Measurements from ENCODE around the gene P2RX6. TPM values are rescaled to one million over a fixed set of nuclear protein-coding genes. Genes with fewer than 3 reads are reported as not detected.
"Not testable (repeated sequence)": the region's sequence is repeated elsewhere in the genome, so short reads cannot be mapped to it uniquely, and the experiment has no call there.

The P2RX6 gene
- polyA plus RNA-seq, 1 donor (not counting 4 experiments of a cell fraction or from before 2014, with no cell fraction given), result 0.87 TPM

- Histone ChIP-seq H3K36me3 (ENCODE audit: control insufficient read depth in 2 of 2, extremely low read depth in 1 of 2, insufficient read depth in 2 of 2, low read length in 2 of 2) (no peaks in the 10 kb centered on the region), H3K9ac (ENCODE audit: control insufficient read depth, extremely low read depth, insufficient read depth, low read length) (no peak overlapping the region), H3K27me3 (ENCODE audit: control insufficient read depth, extremely low read depth, insufficient read depth, low read length) (peaks cover 11% of the 10 kb centered on the region), H3K9me3 (ENCODE audit: control insufficient read depth, low read depth, low read length) (no peaks in the 10 kb centered on the region), H3K79me2 (ENCODE audit: control insufficient read depth, insufficient read depth, low read length) (no peaks in the 10 kb centered on the region), H3K4me3 (ENCODE audit: control insufficient read depth in 2 of 3, extremely low read depth in 1 of 3, insufficient read depth in 2 of 3, low read depth in 1 of 3, low read length in 3 of 3) (no peak overlapping the region), H3K9me1 (ENCODE audit: control insufficient read depth, extremely low read depth, insufficient read depth, low read length) (no peaks in the 10 kb centered on the region), H4K20me1 (ENCODE audit: control insufficient read depth, extremely low read depth, insufficient read depth, low read length) (no peaks in the 10 kb centered on the region), H3K4me1 (ENCODE audit: control insufficient read depth, extremely low read depth, insufficient read depth, low read length) (peaks cover 7% of the 10 kb centered on the region), H3K27ac (ENCODE audit: control insufficient read depth, insufficient read depth, low read length) (no peak overlapping the region), H3K4me2 (ENCODE audit: control insufficient read depth, extremely low read depth, insufficient read depth, low read depth, low read length) (no peak overlapping the region), H2AFZ (ENCODE audit: control insufficient read depth, low read length) (no peak overlapping the region)
- dilution Hi-C loops (cut with MboI; ENCODE audit: extremely low pct_ligation_motif_present, low sequenced_read_pairs), result no loop called here
- no peak for TF ChIP-seq EZH2 (IDR thresholded peaks at IDR 0.05; ENCODE audit: low read length)
- no peak for TF ChIP-seq CTCF (optimal IDR thresholded peaks at IDR 0.05 in 1 of 3, IDR thresholded peaks at IDR 0.05 in 1 of 3, conservative IDR thresholded peaks at IDR 0.05 in 1 of 3; ENCODE audit: extremely low read depth in 1 of 3, insufficient read depth in 2 of 3, low read length in 3 of 3)
- FAIRE-seq (no peak), DNase-seq (ENCODE audit: low read depth, low spot score) (no peak)
Measured at GRCh38 chr22:20968281-20968977, 46.5 kb upstream of the P2RX6 start.

DNA sequence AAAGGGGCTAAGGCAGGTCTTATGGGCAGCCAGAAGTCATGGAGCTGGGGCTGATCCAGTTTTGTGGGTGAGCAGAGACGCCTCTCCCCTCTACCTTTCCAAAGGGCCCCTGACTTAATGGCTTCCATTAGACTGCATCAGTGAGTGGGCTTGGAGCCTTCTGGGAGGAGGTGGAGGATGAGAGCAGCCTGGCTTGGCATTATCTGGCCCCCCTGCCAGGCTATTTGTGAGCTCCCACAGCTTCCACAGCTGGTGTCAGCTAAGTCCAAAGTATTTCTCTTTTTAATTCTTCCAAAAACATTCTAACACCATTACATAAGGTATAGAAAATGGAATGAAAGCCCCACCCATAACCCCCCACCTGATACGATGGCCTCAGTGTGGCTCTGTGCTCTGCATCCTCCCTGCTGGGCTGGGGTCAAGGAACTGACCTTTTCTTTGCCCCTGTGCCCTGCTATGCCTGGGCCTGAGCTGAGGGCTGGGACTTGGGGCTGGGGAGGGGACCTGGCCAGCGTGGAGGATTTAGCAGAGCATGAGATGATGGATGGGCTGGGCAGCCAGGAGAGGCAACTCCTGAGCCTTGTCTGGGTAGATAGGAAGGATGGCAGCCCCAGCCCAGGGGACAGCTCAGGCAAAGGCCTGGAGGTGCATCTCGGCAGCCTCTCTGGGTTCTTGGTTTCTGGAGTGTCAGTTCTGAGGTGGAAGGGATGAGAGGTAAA lies 43.9 kb upstream of the P2RX6 start:
- Histone ChIP-seq H3K9me1 (ENCODE audit: control insufficient read depth, extremely low read depth, insufficient read depth, low read length) (no peaks in the 10 kb centered on the region), H3K27ac (ENCODE audit: control insufficient read depth, insufficient read depth, low read length) (no peak overlapping the region), H3K9me3 (ENCODE audit: control insufficient read depth, low read depth, low read length) (no peaks in the 10 kb centered on the region), H3K4me3 (ENCODE audit: control insufficient read depth in 2 of 3, extremely low read depth in 1 of 3, insufficient read depth in 2 of 3, low read depth in 1 of 3, low read length in 3 of 3) (no peak overlapping the region), H3K79me2 (ENCODE audit: control insufficient read depth, insufficient read depth, low read length) (no peaks in the 10 kb centered on the region), H2AFZ (ENCODE audit: control insufficient read depth, low read length) (no peak overlapping the region), H3K27me3 (ENCODE audit: control insufficient read depth, extremely low read depth, insufficient read depth, low read length) (no peaks in the 10 kb centered on the region), H3K4me1 (ENCODE audit: control insufficient read depth, extremely low read depth, insufficient read depth, low read length) (no peaks in the 10 kb centered on the region), H3K9ac (ENCODE audit: control insufficient read depth, extremely low read depth, insufficient read depth, low read length) (no peak overlapping the region), H3K4me2 (ENCODE audit: control insufficient read depth, extremely low read depth, insufficient read depth, low read depth, low read length) (no peak overlapping the region), H3K36me3 (ENCODE audit: control insufficient read depth in 2 of 2, extremely low read depth in 1 of 2, insufficient read depth in 2 of 2, low read length in 2 of 2) (no peaks in the 10 kb centered on the region), H4K20me1 (ENCODE audit: control insufficient read depth, extremely low read depth, insufficient read depth, low read length) (no peaks in the 10 kb centered on the region)
- no peak for DNase-seq (ENCODE audit: low read depth, low spot score)
- FAIRE-seq, result no peak
- dilution Hi-C loops (cut with MboI; ENCODE audit: extremely low pct_ligation_motif_present, low sequenced_read_pairs), result no loop called here
- TF ChIP-seq CTCF (optimal IDR thresholded peaks at IDR 0.05 in 1 of 3, IDR thresholded peaks at IDR 0.05 in 1 of 3, conservative IDR thresholded peaks at IDR 0.05 in 1 of 3; ENCODE audit: extremely low read depth in 1 of 3, insufficient read depth in 2 of 3, low read length in 3 of 3), result no peak
- no peak for TF ChIP-seq EZH2 (IDR thresholded peaks at IDR 0.05; ENCODE audit: low read length)

- dilution Hi-C loops (cut with MboI; ENCODE audit: extremely low pct_ligation_motif_present, low sequenced_read_pairs); H3K27me3 ChIP-seq (ENCODE audit: control insufficient read depth, extremely low read depth, insufficient read depth, low read length); H3K9me1 ChIP-seq (ENCODE audit: control insufficient read depth, extremely low read depth, insufficient read depth, low read length); H3K4me3 ChIP-seq (ENCODE audit: control insufficient read depth in 2 of 3, extremely low read depth in 1 of 3, insufficient read depth in 2 of 3, low read depth in 1 of 3, low read length in 3 of 3); DNase-seq (ENCODE audit: low read depth, low spot score); H3K9ac ChIP-seq (ENCODE audit: control insufficient read depth, extremely low read depth, insufficient read depth, low read length); H3K36me3 ChIP-seq (ENCODE audit: control insufficient read depth in 2 of 2, extremely low read depth in 1 of 2, insufficient read depth in 2 of 2, low read length in 2 of 2); H4K20me1 ChIP-seq (ENCODE audit: control insufficient read depth, extremely low read depth, insufficient read depth, low read length); H3K79me2 ChIP-seq (ENCODE audit: control insufficient read depth, insufficient read depth, low read length); H3K4me1 ChIP-seq (ENCODE audit: control insufficient read depth, extremely low read depth, insufficient read depth, low read length); H3K9me3 ChIP-seq (ENCODE audit: control insufficient read depth, low read depth, low read length); H2AFZ ChIP-seq (ENCODE audit: control insufficient read depth, low read length); FAIRE-seq; H3K27ac ChIP-seq (ENCODE audit: control insufficient read depth, insufficient read depth, low read length); H3K4me2 ChIP-seq (ENCODE audit: control insufficient read depth, extremely low read depth, insufficient read depth, low read depth, low read length): not testable (repeated sequence)
Measured at GRCh38 chr22:20972014-20972694, 42.8 kb upstream of the P2RX6 start.
